Vagina (tissue), 2 donors: Measurements from ENCODE around the gene ZFYVE16. TPM values are rescaled to one million over a fixed set of nuclear protein-coding genes. Genes with fewer than 3 reads are reported as not detected.

ENCODE experiments used
- DNase-seq, 2 donors: peaks; one replicate each; pipeline ENCODE4 v3.0.0-alpha.2; 2017; ENCODE audit errors: extremely low spot score in 2 of 2
- H3K27ac ChIP-seq: fragments of 200-600 bp; sonication (generic); one replicate; pipeline ENCODE4 v1.5.1; 2019
- H3K27me3 ChIP-seq: fragments of 200-600 bp; sonication (generic); one replicate; pipeline ENCODE4 v1.5.1; 2019
- H3K36me3 ChIP-seq, 2 donors: fragments of 200-600 bp; sonication (generic); one replicate each; pipeline ENCODE4 v1.5.1; 2017 to 2019
- H3K4me1 ChIP-seq: fragments of 200-600 bp; sonication (generic); one replicate; pipeline ENCODE4 v1.5.1; 2019
- H3K4me3 ChIP-seq, 2 donors: fragments of 200-600 bp; sonication (generic); 1 replicate in 1 of 2; 2 replicates in 1 of 2; pipeline ENCODE4 v1.5.1; 2016 to 2019
- H3K9me3 ChIP-seq: fragments of 200-600 bp; sonication (generic); one replicate; pipeline ENCODE4 v1.5.1; 2019
- POLR2A ChIP-seq, 2 donors: fragments of 450-650 bp; IDR thresholded peaks; one replicate each; pipeline ENCODE4 v1.6.1; 2017; ENCODE audit warnings: antibody characterized with exemption in 2 of 2, mild to moderate bottlenecking in 2 of 2, moderate library complexity in 2 of 2
- POLR2AphosphoS5 ChIP-seq, 2 donors: sonication (generic); formaldehyde crosslinking; IDR thresholded peaks; one replicate each; pipeline ENCODE4 v1.9.0; 2017; ENCODE audit warnings: antibody characterized with exemption in 2 of 2, mild to moderate bottlenecking in 2 of 2, low read depth in 1 of 2; ENCODE audit not compliant: insufficient read depth in 1 of 2
- intact Hi-C: fragments of 100-400 bp; cut with DNase I; formaldehyde crosslinking; loops from one replicate; pipeline ENCODE4 v1.15.1; 2023
- total RNA-seq: library from RNA; depleted of rRNA; stranded (reverse); fragments of >200 nt; gene quantifications from one replicate; pipeline ENCODE4 v1.2.3, GENCODE V29; 2016
- TF ChIP-seq, protein P1 (sequence below), 3 experiments: fragments of 450-650 bp in 2 of 3; fragments of 200-600 bp in 1 of 3; sonication (generic) in 1 of 3; IDR thresholded peaks; one replicate each; pipeline ENCODE4 v1.5.1; 2017 to 2019; ENCODE audit warnings: antibody characterized with exemption in 3 of 3, mild to moderate bottlenecking in 2 of 3, moderate library complexity in 2 of 3

Gene ZFYVE16
- total RNA-seq, 1 donor from 2014 or later: 28.2 TPM

GRCh38 chr5:80369521-80369920 is 38.3 kb upstream of the ZFYVE16 start:
- Histone ChIP-seq H3K4me1 (peaks cover 8% of the 10 kb centered on the region), H3K36me3 (no peaks in the 10 kb centered on the region), H3K9me3 (no peaks in the 10 kb centered on the region), H3K27me3 (no peaks in the 10 kb centered on the region), H3K27ac (no peak overlapping the region), H3K4me3 (no peak overlapping the region)
- TF ChIP-seq POLR2AphosphoS5 (IDR thresholded peaks at IDR 0.05; ENCODE audit: insufficient read depth in 1 of 2, low read depth in 1 of 2) (no peak), POLR2A (IDR thresholded peaks at IDR 0.05) (no peak)
- TF ChIP-seq, protein P1, sequence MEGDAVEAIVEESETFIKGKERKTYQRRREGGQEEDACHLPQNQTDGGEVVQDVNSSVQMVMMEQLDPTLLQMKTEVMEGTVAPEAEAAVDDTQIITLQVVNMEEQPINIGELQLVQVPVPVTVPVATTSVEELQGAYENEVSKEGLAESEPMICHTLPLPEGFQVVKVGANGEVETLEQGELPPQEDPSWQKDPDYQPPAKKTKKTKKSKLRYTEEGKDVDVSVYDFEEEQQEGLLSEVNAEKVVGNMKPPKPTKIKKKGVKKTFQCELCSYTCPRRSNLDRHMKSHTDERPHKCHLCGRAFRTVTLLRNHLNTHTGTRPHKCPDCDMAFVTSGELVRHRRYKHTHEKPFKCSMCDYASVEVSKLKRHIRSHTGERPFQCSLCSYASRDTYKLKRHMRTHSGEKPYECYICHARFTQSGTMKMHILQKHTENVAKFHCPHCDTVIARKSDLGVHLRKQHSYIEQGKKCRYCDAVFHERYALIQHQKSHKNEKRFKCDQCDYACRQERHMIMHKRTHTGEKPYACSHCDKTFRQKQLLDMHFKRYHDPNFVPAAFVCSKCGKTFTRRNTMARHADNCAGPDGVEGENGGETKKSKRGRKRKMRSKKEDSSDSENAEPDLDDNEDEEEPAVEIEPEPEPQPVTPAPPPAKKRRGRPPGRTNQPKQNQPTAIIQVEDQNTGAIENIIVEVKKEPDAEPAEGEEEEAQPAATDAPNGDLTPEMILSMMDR (IDR thresholded peaks at IDR 0.05): no peak
- DNase-seq: no peak
- intact Hi-C loops: no loop called here

DNA sequence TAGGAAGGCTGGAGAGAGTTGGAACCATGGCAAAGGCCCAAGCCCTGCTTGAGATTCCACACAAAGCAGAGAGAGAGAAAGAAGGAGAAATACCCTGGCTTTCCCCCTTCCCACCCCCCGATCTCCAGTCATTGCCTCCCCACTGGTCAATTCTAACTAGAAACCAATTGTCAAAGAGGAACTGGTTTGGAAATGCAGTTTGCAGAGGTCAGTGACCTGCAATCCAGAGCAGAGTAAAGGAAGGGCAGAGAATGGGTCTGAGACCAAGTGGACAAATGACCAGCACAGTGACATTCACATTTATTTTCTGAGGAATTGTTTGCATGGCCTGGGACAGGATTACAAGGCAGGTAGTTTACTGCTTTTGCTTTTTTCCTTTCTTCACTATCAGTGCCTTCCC is 37.5 kb upstream of the ZFYVE16 start:
- H3K27ac ChIP-seq: no peak overlapping the region
- intact Hi-C loops: no loop called here
- H3K27me3 ChIP-seq: no peaks in the 10 kb centered on the region
- H3K36me3 ChIP-seq: no peaks in the 10 kb centered on the region
- H3K4me3 ChIP-seq: no peak overlapping the region
- peaks cover 8% of the 10 kb centered on the region for H3K4me1 ChIP-seq
- DNase-seq: no peak
- H3K9me3 ChIP-seq: no peaks in the 10 kb centered on the region
- TF ChIP-seq, protein P1 (IDR thresholded peaks at IDR 0.05): no peak
- TF ChIP-seq POLR2AphosphoS5 (IDR thresholded peaks at IDR 0.05; ENCODE audit: insufficient read depth in 1 of 2, low read depth in 1 of 2): no peak
- no peak for TF ChIP-seq POLR2A (IDR thresholded peaks at IDR 0.05)

DNA sequence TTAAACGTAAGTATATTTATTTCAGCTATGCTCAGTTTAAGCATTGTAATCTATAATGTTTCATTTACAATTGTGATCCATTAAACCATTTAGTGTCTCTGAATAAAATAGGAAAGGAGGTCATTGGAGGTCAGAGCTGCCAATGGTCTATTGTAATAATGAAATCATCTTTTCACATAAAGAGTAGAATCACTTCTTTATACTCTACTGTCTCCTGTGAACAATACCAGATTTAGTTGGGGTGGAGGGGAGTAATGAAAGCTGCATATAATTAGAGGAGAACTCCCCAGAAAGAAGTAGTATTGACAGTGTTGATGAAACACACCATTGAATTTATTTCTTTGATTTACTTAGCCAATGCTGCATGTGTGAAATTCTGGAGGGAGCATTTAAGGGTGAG is 35.1 kb upstream of the ZFYVE16 start:
- intact Hi-C loops: no loop called here
- Histone ChIP-seq H3K27ac (no peak overlapping the region), H3K9me3 (no peaks in the 10 kb centered on the region), H3K36me3 (no peaks in the 10 kb centered on the region), H3K4me3 (no peak overlapping the region), H3K27me3 (no peaks in the 10 kb centered on the region), H3K4me1 (peaks cover 8% of the 10 kb centered on the region)
- no peak for DNase-seq
- TF ChIP-seq, protein P1 (IDR thresholded peaks at IDR 0.05): no peak
- TF ChIP-seq POLR2A (IDR thresholded peaks at IDR 0.05) (no peak), POLR2AphosphoS5 (IDR thresholded peaks at IDR 0.05; ENCODE audit: insufficient read depth in 1 of 2, low read depth in 1 of 2) (no peak)

- DNase-seq: no peak
- Histone ChIP-seq H3K4me1 (peaks cover 4% of the 10 kb centered on the region), H3K27ac (no peak overlapping the region), H3K4me3 (no peak overlapping the region), H3K9me3 (no peaks in the 10 kb centered on the region), H3K36me3 (no peaks in the 10 kb centered on the region), H3K27me3 (no peaks in the 10 kb centered on the region)
- TF ChIP-seq, protein P1 (IDR thresholded peaks at IDR 0.05): no peak
- TF ChIP-seq POLR2A (IDR thresholded peaks at IDR 0.05): no peak
- TF ChIP-seq POLR2AphosphoS5 (IDR thresholded peaks at IDR 0.05; ENCODE audit: insufficient read depth in 1 of 2, low read depth in 1 of 2): no peak
- intact Hi-C loops: no loop called here
These were observed 33.7 kb upstream of the ZFYVE16 start for GRCh38 chr5:80374188-80374587.

DNA sequence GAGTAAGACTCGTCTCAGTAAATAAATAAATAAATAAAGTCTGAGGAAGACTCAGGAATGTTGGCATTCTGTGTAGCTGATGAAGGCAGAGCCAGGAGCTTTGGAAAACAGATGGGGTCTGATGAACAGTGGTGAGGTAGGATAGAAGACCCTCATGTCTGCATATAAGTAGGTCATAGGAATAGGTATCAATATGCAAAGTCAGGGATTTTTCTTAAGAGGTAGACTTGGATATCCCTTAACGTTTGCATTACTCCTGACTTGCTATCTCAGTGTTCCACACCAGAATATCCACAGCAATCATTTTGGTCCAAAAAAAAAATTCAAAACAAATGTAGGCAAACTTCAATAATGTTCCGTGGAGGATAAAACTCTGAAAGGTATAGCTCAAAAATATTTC is 31.3 kb upstream of the ZFYVE16 start:
- Histone ChIP-seq H3K36me3 (no peaks in the 10 kb centered on the region), H3K4me1 (no peaks in the 10 kb centered on the region), H3K9me3 (no peaks in the 10 kb centered on the region), H3K27me3 (no peaks in the 10 kb centered on the region), H3K4me3 (no peak overlapping the region), H3K27ac (no peak overlapping the region)
- TF ChIP-seq, protein P1 (IDR thresholded peaks at IDR 0.05): no peak
- TF ChIP-seq POLR2A (IDR thresholded peaks at IDR 0.05) (no peak), POLR2AphosphoS5 (IDR thresholded peaks at IDR 0.05; ENCODE audit: insufficient read depth in 1 of 2, low read depth in 1 of 2) (no peak)
- DNase-seq: no peak
- intact Hi-C loops: no loop called here
